C4-2B (cell line): ENCODE results near the gene ATP8B4.
"Not testable (repeated sequence)": the region's sequence is repeated elsewhere in the genome, so short reads cannot be mapped to it uniquely, and the experiment has no call there.

ENCODE experiments used
- H3K27ac ChIP-seq: fragments of 450-650 bp; 2 replicates; pipeline ENCODE4 v1.5.1; 2017
- CTCF ChIP-seq: fragments of 450-650 bp; conservative IDR thresholded peaks from 2 replicates; pipeline ENCODE4 v1.5.1; 2017; ENCODE audit warnings: mild to moderate bottlenecking
- ZFX ChIP-seq: fragments of 450-650 bp; IDR thresholded peaks from 2 replicates; pipeline ENCODE4 v1.6.1; 2017

ATP8B4 gene

GRCh38 chr15:49978121-49978520 is 140.9 kb downstream of the ATP8B4 start:
- no peak for TF ChIP-seq ZFX
- TF ChIP-seq CTCF: no peak
- H3K27ac ChIP-seq: no peak overlapping the region

DNA sequence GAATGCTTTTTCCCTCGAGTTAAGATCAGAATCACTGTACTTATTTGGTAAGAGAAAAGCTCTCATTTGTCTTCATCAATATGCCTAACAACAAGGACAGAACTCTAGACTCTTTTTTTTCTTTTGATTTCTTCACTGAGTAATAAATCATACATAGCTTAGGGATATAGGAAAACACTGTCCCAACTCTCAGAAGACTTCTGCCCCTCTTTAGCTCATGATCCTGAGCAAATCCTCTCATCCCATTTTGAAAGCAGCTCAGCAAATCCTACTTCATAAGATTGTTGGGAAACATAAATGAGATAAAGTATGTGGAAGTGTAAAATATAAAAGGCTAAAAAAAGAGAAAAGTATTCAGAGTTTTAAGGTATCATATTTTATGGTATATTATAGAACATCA is 141.7 kb downstream of the ATP8B4 start:
- TF ChIP-seq ZFX: no peak
- TF ChIP-seq CTCF: no peak

DNA sequence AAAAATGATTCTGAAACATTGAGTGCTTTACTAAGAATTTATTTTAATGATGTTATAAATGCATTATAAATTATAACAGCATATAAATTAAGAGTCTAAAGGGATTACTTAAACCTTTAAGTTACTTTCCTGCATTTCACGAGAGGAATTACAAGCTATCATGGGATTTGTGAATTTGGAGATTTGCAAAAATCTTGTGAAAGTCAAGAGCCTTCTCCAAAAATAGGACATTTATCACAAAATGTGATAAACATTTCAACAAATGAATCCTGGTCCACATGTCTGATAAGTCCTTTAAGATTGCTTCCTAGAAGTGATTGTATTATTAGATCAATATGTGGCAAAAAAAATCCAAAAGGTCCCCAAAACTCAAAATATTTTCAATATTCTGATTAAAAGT is 154.5 kb downstream of the ATP8B4 start:
- no peak overlapping the region for H3K27ac ChIP-seq
- TF ChIP-seq CTCF (no peak), ZFX (no peak)

More for the DNA sequence above, 141.7 kb downstream of the ATP8B4 start:
- H3K27ac ChIP-seq: no peak overlapping the region

- TF ChIP-seq ZFX (no peak), CTCF (no peak)
- no peak overlapping the region for H3K27ac ChIP-seq
These were observed 155.0 kb downstream of the ATP8B4 start for GRCh38 chr15:49964061-49964460.

GRCh38 chr15:49963033-49963772 is 155.8 kb downstream of the ATP8B4 start:
- not testable (repeated sequence) for H3K27ac ChIP-seq

- no peak for TF ChIP-seq ZFX
- TF ChIP-seq CTCF: no peak
- H3K27ac ChIP-seq: no peak overlapping the region
These were observed 156.9 kb downstream of the ATP8B4 start for GRCh38 chr15:49962044-49962602.

DNA sequence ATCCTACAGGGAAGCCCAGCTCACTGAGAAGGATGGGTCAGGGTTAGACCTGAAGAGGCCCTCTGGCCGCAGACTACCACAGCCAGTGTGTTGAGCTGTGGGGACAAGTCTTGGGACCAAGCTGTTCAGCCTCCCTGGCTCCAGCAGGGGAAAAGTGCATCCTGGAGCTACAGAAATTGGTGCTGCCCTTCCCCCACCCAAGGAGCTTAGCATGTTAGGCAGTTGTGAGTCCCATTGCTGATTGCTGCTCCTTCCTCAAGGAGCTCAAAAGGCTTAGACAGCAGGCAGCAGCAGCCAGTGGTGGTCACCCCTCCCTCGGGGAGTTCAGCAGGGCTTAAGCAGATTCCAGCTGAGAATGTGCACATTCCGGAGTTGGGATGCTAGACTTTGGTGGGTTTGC is 165.6 kb downstream of the ATP8B4 start:
- H3K27ac ChIP-seq: no peak overlapping the region
- TF ChIP-seq ZFX (no peak), CTCF (no peak)

- peak overlapping the region; percentile 76 for H3K27ac ChIP-seq
- TF ChIP-seq CTCF: no peak
- 0 out of 2 replicates have a peak, but pooled peaks have one; percentile 28 for TF ChIP-seq ZFX
These were observed 172.4 kb downstream of the ATP8B4 start for GRCh38 chr15:49946681-49947080.
